Measurements from ENCODE around the gene CHDH. TPM values are rescaled to one million over a fixed set of nuclear protein-coding genes. Genes with fewer than 3 reads are reported as not detected.
A peak's percentile ranks its signal among the peaks of the same experiment; 100 is the strongest.

The CHDH gene
- total RNA-seq, 2 experiments from 2014 or later = 0.53 to 1.0 TPM

DNA sequence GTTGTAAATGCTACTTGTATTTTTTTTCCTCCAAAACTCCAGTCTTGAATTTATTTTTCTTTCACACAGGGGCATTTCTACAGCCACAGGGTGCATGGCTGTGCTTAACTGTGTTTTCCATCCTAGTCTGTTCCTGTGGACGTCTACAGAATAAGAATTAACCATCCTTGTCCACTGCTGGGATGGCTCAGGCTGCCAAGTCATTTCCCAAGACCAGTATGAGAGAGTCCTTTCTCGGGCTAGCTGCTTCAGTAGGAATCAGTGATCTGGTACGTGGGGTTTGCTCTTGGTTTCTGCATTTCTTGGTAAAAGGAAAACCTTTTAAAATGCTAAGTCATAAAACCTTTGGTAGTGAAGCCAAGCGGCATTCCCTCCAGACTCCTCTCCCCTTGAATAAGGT, 29.8 kb downstream of the CHDH start:
- H3K27ac Mint-ChIP-seq = no peak overlapping the region

DNA sequence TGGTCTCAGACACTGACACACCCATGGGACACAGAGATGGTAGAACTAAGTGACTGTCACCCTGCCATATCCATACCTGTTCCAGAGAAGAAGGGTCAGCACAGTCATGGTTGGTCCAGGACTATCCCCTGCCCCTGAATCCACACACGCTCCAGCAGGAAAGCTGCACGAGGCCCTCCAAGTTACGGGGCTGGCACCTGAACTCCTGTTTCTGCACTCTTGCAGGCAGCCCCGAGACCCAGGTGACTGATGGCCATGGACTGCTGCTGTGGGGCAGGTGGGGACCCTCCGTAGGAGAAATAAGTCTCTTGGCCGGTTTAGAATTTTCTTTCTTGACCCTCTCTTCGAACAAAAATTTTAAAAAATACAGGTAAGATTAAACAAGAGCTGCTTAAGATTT, 30.6 kb downstream of the CHDH start:
- no peak overlapping the region for H3K4me3 Mint-ChIP-seq
- no peaks in the 10 kb centered on the region for H3K36me3 Mint-ChIP-seq
- ATAC-seq = no peak
- no peaks in the 10 kb centered on the region for H3K9me3 Mint-ChIP-seq (ENCODE audit: low read depth)
- H3K27ac Mint-ChIP-seq = no peak overlapping the region
- peaks cover 8% of the 10 kb centered on the region for H3K27me3 Mint-ChIP-seq
- CTCF ChIA-PET = no interaction called here
- H3K4me1 Mint-ChIP-seq = no peaks in the 10 kb centered on the region
- peak; percentile 27 for DNase-seq

More for the DNA sequence above, 29.8 kb downstream of the CHDH start:
- ATAC-seq = no peak
- Mint-ChIP-seq H3K9me3 (ENCODE audit: low read depth) (no peaks in the 10 kb centered on the region), H3K4me1 (no peaks in the 10 kb centered on the region), H3K27me3 (peaks cover 8% of the 10 kb centered on the region), H3K36me3 (no peaks in the 10 kb centered on the region), H3K4me3 (no peak overlapping the region)
- CTCF ChIA-PET = no interaction called here
- no peak for DNase-seq

DNA sequence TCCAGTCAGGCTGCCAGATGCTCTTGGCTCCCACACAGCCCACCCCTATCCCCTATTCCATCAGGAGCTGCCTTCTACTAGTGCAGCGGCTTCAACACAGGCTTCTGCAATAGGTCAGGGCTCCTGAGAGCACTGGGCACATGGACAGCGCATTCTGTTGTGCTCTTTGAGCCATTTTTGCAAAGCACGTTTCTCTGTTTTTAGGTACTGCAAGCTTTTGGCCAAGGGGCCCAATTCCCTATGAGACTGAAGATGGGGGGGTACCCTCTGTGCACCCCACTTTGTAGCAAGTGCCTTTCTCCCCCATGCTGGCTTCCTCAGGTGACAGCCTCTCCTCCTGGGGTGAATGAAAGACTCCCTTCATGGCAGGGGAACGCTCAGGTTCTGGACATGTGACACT, 31.2 kb downstream of the CHDH start:
- no peaks in the 10 kb centered on the region for H3K4me1 Mint-ChIP-seq
- peaks cover 8% of the 10 kb centered on the region for H3K27me3 Mint-ChIP-seq
- DNase-seq = peak; percentile 16
- no peak overlapping the region for H3K4me3 Mint-ChIP-seq
- CTCF ChIA-PET = no interaction called here
- H3K27ac Mint-ChIP-seq = no peak overlapping the region
- H3K9me3 Mint-ChIP-seq (ENCODE audit: low read depth) = no peaks in the 10 kb centered on the region
- no peaks in the 10 kb centered on the region for H3K36me3 Mint-ChIP-seq
- ATAC-seq = no peak

DNA sequence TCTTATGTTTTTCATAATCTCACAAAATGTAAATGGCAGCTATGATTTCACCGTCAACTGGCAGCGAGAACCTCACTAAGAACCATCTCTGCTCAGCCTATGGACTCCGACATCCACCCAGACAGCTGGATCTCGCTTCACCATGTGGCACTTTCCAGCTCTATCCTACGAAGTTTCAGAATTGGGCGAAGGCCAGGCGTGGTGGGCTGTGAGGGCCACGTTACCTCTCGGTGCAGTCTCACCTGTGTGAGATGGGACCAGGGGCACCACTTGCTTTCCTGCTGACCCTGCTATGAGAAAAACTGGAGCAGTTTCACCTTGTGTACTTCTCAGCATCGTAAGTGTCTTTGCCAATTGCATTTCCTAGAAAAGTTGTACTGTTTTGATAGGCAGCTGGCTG, 32.3 kb downstream of the CHDH start:
- Mint-ChIP-seq H3K27ac (no peak overlapping the region), H3K4me3 (no peak overlapping the region), H3K4me1 (no peaks in the 10 kb centered on the region), H3K36me3 (no peaks in the 10 kb centered on the region), H3K27me3 (peaks cover 8% of the 10 kb centered on the region), H3K9me3 (ENCODE audit: low read depth) (no peaks in the 10 kb centered on the region)
- no peak for DNase-seq
- ATAC-seq = no peak
- CTCF ChIA-PET = no interaction called here

DNA sequence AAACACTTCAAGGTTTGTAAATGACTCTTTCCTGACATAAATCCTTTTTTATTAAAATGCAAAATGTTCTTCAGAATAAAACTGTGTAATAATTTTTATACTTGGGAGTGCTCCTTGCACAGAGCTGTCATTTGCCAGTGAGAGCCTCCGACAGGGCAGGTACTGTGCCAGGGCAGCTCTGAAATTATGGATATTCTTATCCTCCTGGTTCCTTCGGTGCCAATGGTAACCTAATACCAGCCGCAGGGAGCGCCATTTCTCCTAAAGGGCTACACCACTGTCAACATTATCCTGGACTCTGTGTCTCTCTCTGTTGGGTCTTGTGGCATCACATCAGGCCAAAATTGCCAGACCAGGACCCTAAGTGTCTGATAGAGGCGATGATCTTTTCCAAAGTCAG, 33.0 kb downstream of the CHDH start:
- DNase-seq = no peak
- H3K36me3 Mint-ChIP-seq = no peaks in the 10 kb centered on the region
- H3K27ac Mint-ChIP-seq = no peak overlapping the region
- no peaks in the 10 kb centered on the region for H3K9me3 Mint-ChIP-seq (ENCODE audit: low read depth)
- H3K27me3 Mint-ChIP-seq = peaks cover 8% of the 10 kb centered on the region
- no peak for ATAC-seq
- CTCF ChIA-PET = no interaction called here
- H3K4me1 Mint-ChIP-seq = no peaks in the 10 kb centered on the region
- no peak overlapping the region for H3K4me3 Mint-ChIP-seq

DNA sequence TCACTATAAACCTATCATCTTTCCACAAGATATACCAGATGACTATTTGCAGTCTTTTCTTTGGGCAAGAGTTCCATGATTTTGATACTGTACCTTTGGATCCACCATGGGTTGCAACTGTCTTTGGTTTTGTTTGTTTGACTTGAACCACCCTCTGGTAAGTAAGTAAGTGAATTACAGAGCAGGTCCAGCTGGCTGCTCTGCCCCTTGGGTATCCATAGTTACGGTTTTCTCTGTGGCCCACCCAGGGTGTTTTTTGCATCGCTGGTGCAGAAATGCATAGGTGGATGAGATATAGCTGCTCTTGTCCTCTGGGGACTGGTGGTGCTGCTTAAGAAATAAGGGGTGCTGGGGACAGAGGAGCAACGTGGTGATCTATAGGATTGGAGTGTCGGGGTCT, 33.8 kb downstream of the CHDH start:
- H3K27me3 Mint-ChIP-seq = peaks cover 6% of the 10 kb centered on the region
- no peak overlapping the region for H3K4me3 Mint-ChIP-seq
- CTCF ChIA-PET = no interaction called here
- H3K9me3 Mint-ChIP-seq (ENCODE audit: low read depth) = no peaks in the 10 kb centered on the region
- H3K36me3 Mint-ChIP-seq = no peaks in the 10 kb centered on the region
- H3K27ac Mint-ChIP-seq = no peak overlapping the region
- H3K4me1 Mint-ChIP-seq = no peaks in the 10 kb centered on the region
- DNase-seq (no peak), ATAC-seq (no peak)

DNA sequence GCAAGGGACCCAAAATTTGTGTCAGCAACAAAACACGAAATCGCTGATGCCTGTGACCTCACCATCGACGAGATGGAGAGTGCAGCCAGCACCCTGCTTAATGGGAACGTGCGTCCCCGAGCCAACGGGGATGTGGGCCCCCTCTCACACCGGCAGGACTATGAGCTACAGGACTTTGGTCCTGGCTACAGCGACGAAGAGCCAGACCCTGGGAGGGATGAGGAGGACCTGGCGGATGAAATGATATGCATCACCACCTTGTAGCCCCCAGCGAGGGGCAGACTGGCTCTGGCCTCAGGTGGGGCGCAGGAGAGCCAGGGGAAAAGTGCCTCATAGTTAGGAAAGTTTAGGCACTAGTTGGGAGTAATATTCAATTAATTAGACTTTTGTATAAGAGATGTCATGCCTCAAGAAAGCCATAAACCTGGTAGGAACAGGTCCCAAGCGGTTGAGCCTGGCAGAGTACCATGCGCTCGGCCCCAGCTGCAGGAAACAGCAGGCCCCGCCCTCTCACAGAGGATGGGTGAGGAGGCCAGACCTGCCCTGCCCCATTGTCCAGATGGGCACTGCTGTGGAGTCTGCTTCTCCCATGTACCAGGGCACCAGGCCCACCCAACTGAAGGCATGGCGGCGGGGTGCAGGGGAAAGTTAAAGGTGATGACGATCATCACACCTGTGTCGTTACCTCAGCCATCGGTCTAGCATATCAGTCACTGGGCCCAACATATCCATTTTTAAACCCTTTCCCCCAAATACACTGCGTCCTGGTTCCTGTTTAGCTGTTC, 34.9 kb downstream of the CHDH start:
- ATAC-seq (no peak), DNase-seq (no peak)
- CTCF ChIA-PET = interaction anchor here (0.7 kb wide), 1 partner anchor 82 kb away, joined by 3 read pairs; no protein-coding TSS in a partner anchor
- Mint-ChIP-seq H3K36me3 (no peaks in the 10 kb centered on the region), H3K27me3 (peaks cover 6% of the 10 kb centered on the region), H3K4me3 (no peak overlapping the region), H3K9me3 (ENCODE audit: low read depth) (no peaks in the 10 kb centered on the region), H3K4me1 (no peaks in the 10 kb centered on the region), H3K27ac (no peak overlapping the region)

DNA sequence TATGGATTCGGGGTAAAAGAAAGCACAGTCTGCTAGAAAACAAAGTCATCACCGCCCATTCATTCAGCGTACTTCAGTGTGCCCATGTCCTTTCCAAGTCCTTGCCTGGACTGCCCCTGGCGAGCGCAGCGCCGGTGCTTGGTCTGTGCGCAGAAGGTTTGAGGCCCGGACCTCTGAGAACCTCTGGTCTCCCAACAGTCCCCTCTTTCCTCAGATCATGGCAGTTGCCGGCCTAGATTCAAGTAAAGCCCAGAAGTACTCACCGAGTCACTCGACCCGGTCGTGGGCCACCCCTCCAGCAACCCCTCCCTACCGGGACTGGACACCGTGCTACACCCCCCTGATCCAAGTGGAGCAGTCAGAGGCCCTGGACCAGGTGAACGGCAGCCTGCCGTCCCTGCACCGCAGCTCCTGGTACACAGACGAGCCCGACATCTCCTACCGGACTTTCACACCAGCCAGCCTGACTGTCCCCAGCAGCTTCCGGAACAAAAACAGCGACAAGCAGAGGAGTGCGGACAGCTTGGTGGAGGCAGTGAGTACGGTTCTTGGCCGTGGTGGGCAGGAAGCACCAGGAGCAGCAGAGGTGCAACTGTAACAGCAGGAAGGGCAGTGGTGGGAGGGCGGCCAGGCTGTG, 36.3 kb downstream of the CHDH start:
- Mint-ChIP-seq H3K36me3 (no peaks in the 10 kb centered on the region), H3K9me3 (ENCODE audit: low read depth) (no peaks in the 10 kb centered on the region), H3K27me3 (peaks cover 6% of the 10 kb centered on the region), H3K4me1 (no peaks in the 10 kb centered on the region), H3K4me3 (no peak overlapping the region), H3K27ac (no peak overlapping the region)
- ATAC-seq = no peak
- CTCF ChIA-PET = interaction anchor here (0.9 kb wide), 1 partner anchor 82 kb away, joined by 3 read pairs; the partner anchor contains the start of gene SELENOK
- DNase-seq = no peak

DNA sequence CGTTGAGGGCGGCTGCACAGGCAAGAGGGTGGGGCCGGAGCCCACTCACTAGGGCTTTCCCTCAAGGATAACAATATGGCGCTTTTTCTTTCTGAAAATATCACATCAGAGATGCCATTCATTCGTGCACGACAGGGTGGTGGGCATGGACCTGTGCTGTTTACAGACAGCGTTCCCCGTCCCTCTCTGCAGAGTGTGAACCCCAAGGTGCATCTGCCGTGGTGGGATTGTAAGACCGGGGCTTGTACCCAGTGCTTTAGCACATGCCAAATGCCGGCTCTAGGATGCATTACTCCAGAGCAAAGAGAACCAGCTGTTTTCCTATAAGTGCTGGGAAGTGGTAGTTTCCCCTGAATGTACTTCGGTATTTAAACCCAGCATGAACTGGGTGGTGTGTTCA, 37.0 kb downstream of the CHDH start:
- no peak overlapping the region for H3K4me3 Mint-ChIP-seq
- H3K4me1 Mint-ChIP-seq = no peaks in the 10 kb centered on the region
- no peaks in the 10 kb centered on the region for H3K9me3 Mint-ChIP-seq (ENCODE audit: low read depth)
- ATAC-seq = no peak
- no peak for DNase-seq
- H3K36me3 Mint-ChIP-seq = no peaks in the 10 kb centered on the region
- H3K27ac Mint-ChIP-seq = no peak overlapping the region
- CTCF ChIA-PET = interaction anchor here (0.9 kb wide), 1 partner anchor 83 kb away, joined by 3 read pairs; the partner anchor contains the start of gene SELENOK
- H3K27me3 Mint-ChIP-seq = peaks cover 6% of the 10 kb centered on the region

DNA sequence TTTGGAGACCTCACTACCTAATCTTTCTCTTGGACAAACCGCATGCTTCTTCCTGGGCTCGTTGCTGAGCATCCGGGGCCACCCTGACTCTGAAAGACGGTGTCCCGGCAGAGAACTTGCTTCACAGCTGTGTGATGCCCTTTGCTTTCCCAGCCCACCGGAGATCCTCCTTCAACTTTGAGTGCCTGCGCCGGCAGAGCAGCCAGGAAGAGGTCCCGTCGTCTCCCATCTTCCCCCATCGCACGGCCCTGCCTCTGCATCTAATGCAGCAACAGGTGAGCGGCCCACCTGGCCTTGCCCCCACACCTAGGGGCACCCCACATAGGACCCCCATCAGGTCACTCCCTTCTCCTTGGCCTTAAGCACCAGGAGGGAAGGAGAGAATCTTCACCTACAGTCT, 37.7 kb downstream of the CHDH start:
- no peak overlapping the region for H3K27ac Mint-ChIP-seq

DNA sequence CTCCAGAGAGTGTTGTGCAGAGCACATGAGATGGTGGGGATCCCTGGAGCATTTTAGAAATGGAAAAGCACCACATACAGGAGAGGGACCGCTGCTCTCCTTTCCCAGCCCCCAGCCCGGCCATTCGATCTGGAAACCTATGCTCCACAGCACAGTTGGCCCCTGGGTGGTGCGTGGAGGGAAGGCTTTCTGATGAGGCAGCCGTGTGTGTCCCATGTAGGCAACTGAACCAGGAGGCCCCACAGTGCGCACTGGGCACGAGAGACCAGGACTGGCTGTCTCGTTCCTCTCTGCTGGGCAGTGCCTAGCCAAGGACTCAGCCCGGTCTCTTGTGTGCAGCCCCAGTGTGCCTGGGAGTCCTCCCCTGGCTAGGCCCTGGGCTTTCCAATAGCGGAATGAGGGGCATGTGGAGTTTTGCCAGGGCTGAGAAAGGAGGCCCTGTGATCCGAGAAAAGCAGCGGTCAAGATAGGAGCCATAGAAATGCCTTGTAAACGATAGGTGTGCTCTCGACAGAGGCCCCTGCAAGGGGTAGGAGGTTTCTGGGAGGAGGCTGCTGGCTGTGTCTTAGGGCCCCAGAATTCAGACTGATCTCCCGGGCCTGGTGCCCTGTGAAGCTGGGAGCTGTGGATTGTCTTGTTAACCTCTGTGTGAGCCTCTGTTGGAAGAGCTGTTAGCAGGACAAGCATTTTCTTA, 39.0 kb downstream of the CHDH start:
- Mint-ChIP-seq H3K36me3 (no peaks in the 10 kb centered on the region), H3K27ac (no peak overlapping the region), H3K9me3 (ENCODE audit: low read depth) (no peaks in the 10 kb centered on the region), H3K27me3 (peaks cover under 1% of the 10 kb centered on the region), H3K4me1 (no peaks in the 10 kb centered on the region), H3K4me3 (no peak overlapping the region)
- ATAC-seq (no peak), DNase-seq (no peak)
- CTCF ChIA-PET = interaction anchor here (0.6 kb wide), 1 partner anchor 71 kb away, joined by 4 read pairs; no protein-coding TSS in a partner anchor

More for the DNA sequence above, 37.7 kb downstream of the CHDH start:
- Mint-ChIP-seq H3K4me1 (no peaks in the 10 kb centered on the region), H3K36me3 (no peaks in the 10 kb centered on the region), H3K27me3 (peaks cover 3% of the 10 kb centered on the region), H3K4me3 (no peak overlapping the region), H3K9me3 (ENCODE audit: low read depth) (no peaks in the 10 kb centered on the region)
- DNase-seq = no peak
- ATAC-seq = no peak
- CTCF ChIA-PET = no interaction called here

DNA sequence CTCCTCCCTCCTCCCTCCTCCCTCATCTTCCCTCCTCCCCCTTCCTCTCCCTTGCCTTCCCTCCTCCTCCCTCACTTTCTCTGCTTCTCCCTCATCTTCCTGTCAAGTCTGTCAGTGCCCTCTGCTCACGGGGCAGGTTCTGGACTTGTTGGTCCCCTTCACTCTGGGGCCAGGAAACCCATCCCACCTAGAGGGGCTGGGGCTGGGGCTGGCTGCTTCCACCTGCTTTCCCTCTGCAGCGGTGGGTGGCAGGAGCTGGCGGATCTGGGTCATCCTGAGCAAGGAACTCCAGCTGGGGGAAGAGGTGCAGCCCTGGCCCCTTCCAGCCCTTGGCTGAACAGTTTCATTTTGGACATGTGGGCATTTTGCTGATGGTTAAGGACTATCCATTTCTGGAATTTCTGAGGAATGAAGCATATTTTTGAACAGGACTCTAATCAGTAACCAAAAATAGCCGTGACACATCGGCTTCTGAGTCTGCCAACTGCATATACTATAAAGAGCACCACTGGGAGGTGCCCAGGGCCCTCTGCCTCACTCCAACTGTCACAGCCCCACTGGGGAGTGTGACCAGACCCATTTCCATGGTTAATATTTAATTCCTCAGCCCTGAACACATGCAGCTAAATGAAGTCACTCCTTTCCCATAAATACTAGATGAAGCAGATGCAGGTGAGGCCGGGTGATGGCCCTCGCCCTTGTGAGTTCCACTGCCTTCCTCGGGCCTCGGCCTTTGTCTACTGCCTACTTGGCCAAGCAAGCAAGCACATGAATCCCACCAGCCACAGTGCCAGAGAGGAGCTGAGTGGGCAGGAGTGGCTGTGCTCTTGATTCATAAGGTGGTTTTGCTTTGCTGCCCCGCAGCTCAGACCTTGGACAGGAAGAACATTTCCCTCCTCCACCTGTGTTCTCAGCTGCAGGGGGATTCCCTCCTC, 39.8 kb downstream of the CHDH start:
- no peak for ATAC-seq
- Mint-ChIP-seq H3K9me3 (ENCODE audit: low read depth) (no peaks in the 10 kb centered on the region), H3K27ac (no peak overlapping the region), H3K4me1 (no peaks in the 10 kb centered on the region), H3K4me3 (no peak overlapping the region), H3K36me3 (no peaks in the 10 kb centered on the region), H3K27me3 (no peaks in the 10 kb centered on the region)
- CTCF ChIA-PET = no interaction called here
- DNase-seq = no peak

All from activated CD8-positive, alpha-beta memory T cell treated with anti-CD3 and anti-CD28 coated beads, Interleukin-2, amount 10 ng/mL, durations not matched to agents 7 days and 5 days (primary cell).